Stimulated activated naive CD8-positive, alpha-beta T cell treated with anti-CD3 and anti-CD28 coated beads, Interleukin-15, Interleukin-2, amounts not matched to agents 100 U/mL and 50 U/mL, for 24 hours (primary cell): ENCODE measurements around the gene LMO1.
A peak's percentile ranks its signal among the peaks of the same experiment; 100 is the strongest.

Source experiments
- ATAC-seq: fragments of 150-1000 bp; cut with Tn5 transposase; one replicate; pipeline ENCODE4 v1.10.0; 2021
- DNase-seq: peaks from one replicate; pipeline ENCODE4 v3.0.0; 2021

LMO1 gene

DNA sequence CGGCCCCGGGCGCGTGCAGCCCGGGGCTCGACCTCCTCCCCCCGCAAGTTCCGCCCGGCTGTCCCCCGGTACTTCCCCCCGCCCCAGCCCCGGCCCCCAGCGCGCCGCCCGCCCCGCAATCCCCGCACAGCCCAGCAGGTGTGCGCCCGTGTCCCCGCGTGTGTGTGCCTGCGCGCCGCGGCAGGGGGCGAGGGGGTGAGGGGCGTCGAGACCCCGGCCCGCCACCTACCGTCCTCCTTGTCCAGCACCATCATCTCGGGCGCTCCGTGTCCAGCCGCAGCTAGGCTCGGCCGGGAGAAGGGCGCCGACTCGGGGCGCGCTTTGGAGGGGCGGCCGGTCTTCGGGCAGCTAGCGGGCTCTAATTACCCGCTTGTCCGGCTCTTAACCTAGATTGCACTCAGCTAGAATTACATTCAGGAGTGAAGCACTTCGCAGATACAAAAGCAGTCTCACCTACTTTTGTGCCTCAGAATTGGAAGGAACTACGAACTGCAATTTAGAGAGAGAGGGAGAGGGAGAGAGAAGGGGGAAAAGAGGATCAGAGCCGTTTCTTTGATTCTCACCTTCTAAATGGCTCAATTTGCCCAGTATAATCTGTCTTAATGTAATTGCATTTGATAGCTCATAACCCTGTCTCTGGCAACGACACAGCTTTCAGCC, 439 bp downstream of the LMO1 start:
- no peak for ATAC-seq

DNA sequence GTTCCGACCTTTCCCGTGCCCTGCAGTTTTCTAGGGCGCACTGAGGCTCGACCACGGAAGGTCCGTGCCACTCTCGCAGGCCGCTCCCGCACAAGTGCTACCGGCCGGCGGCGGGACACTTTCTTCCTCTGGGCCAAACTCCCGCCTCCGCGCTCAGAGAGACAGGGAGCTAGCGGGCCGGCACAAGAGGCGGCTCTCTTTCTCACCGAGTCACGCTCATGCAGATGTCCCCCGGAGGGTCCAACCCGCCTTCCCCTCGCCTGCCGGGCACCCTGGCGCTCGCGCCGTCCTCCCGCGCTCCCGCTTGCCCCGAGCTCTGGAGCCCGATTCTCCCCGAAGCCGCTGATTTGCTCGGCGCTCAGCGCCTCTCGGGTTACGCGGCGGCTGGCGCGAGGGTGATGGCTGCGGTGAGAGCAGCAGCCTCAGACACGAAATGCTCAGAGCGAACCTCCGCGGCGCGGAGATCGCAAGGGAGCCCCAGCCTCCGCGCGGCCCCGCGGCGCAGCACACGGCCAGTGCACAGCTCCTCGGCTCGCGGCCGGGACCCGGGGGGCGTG, 1.0 kb downstream of the LMO1 start:
- ATAC-seq (peak; percentile 32), DNase-seq (peak; percentile 31)

More for the DNA sequence above, 439 bp downstream of the LMO1 start:
- peak; percentile 13 for DNase-seq

DNA sequence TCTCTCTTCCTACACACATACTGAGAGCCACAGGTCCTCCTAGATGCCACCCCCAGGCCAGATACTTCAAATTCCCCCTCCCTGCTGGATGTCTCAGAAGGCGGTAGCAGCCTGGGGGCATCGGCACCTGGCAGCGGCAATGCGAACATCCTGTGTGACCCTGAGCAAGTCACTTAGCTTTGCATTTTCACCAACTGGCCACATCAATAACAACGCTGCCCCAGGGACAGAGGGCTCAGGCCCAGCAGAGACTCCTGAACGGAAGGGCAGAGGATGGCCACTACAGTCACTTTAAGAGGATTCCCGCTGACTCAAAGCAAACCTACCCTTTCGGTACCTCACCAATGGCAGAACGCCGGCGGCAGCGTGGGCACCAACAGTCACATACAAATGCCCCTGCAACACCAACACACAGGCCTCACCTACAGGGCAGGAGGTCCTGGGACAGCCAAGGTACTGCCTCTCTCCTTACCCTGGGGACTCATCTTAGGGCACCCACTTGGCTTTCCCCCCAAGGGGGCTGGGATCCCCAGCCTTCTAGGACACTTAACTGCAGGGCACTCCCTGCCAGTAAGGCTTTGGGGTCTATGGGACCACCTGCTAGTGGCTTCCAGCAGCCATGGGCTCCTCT, 1.6 kb downstream of the LMO1 start:
- ATAC-seq (no peak), DNase-seq (no peak)

DNA sequence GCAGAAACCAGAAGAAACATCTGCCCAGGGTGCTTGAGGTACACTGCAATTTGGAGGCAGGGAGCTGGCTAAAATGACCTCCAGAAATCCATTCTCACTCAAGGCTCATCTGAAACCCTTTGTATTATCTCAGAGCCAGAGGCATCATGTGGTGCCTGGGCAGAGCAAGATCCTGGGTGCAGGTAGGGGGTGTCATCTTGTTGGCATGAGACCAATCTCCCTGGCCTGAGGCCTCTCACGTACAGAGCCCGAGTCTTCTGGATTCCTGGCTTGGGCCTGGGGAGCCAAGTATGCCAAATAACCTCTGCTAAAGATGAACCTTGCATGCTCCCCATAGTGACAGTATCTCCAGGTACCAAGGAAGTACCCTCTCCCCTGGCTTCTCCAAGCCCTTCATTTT, 2.4 kb downstream of the LMO1 start:
- DNase-seq (no peak), ATAC-seq (no peak)

DNA sequence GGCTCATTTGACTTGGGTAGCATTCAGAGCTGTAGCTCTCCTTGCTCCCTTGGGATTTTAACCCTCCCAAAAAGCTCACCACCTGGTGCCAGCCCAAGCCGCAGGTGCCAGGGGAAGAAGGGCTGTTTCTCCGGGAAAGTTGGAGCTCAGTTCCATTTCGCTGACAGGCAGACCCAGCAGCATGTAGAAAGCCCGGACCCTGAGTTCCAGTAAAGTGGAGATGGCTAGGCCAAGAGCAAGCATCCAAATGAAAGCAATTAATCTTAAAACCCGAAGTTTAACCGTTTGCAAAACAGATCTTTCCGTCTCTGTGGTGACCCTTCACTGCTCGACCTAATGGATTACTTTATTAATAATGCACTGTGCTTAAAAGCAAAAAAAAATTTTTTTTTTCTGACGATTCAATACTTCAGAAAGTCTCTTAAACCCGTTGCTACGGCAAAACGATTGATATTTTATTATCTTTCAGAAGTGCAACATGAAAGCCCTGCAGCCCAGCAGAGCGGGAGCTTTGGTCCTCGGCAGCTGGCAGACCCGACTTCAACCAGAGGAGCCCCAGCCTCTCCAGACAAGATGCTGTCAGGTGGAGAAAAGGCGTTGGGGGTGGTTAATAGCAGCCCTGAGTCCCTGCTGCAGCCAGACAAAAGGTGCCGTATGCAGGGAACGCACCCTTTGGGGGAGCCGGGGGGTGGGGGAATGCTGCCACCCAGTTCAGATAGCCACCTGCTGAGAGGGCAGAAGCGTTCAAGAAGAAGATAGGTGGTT, 3.3 kb downstream of the LMO1 start:
- DNase-seq (no peak), ATAC-seq (no peak)

DNA sequence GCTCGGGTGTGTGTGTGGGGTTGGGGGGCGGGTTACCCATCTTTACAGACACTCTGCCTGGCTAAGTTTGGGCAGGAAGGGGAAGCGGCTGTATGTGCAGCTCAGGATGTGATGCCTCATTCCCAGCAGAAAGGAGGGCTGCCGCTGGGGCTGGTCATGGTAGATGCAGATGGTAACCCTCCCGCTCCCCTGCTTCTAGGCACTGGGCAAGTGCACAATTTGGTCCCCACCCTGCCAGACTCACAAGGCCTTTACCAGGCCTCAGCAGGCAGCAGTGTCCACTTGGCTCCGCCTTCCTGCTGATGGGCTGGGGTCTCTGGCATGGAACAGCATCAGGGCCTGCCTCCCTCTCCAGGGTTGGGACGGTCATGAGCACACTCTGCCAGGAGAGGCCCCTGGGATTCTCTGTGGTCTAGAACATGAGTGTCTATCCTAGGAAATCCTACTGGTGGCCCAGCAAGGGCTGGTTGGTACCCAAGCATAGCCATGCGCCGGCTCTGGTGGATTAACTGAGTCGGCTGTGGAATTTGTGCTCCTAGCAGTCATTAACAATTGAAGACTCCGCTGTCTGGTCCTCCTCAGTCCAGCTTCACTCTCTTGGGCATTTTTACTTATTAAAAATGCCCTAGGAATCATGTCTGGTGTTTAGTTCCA, 4.2 kb downstream of the LMO1 start:
- ATAC-seq (no peak), DNase-seq (no peak)

DNA sequence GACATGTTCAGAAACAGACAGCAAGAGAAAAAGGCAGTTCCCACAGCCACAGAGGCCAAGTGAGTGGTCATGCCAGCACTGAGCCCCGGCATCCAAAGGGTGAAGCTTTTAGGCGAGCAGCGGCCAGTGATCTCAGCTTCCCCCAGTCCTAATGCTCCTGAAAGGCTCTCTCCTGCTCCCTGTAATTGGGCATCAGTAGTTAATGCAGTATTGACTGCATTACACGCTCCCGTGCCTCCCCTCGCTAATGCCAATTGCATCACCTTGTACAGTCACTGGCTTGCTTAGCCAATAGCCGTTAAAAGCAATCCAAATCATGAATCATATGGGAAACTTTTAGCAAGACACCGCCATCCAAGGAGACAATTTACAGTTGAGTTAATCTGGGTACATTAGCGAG, 4.9 kb downstream of the LMO1 start:
- ATAC-seq (no peak), DNase-seq (no peak)

DNA sequence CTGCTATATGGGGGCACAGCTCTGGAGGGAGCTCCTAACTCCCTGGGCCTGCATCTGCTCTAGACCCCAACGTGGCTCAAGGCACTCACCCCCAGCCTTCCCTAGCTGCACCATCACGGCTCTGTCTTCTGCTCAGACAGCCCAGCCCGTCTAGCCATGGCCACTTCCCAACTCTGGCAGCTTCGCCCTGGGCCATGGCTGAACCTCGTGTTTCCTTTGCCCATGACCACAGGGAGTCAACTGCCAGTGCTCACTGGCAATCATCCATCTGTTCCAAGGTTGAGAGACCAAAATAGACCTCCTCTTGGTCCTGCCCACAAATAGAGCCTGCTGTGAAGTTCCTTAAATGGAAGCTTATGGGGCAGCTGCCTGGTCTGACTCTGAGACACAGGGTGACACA, 5.4 kb downstream of the LMO1 start:
- ATAC-seq (no peak), DNase-seq (no peak)

DNA sequence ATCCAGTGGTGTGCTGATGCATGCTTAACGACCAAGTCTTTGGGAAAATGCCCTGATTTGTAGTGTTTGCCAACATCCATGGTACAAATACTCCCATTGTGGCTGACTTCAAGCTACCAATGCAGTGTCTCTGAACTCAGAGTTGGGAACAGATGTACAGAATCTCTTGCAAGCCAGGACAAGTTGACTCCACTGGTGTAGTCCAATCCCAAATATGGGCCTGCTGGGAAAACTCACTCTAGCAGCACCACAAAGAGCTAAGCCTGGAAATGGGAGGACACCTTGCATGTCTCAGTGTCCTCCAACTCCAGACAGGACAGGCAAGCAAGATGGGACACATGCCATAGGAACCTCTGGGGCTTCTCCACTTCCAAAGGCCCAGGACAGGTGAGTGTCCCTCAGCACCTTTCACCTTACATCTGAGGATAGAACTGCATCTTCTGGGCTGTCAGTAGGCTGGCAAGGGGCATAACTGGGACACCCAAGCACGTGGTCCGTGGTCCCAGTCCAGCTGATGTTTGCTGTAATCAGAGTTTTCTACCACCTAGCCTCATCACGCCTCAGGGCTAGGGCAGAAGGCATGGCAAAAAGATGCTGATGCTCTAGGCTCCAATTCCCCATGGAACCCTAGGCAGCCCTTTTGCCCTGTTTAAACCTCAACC, 6.5 kb downstream of the LMO1 start:
- DNase-seq (no peak), ATAC-seq (no peak)

DNA sequence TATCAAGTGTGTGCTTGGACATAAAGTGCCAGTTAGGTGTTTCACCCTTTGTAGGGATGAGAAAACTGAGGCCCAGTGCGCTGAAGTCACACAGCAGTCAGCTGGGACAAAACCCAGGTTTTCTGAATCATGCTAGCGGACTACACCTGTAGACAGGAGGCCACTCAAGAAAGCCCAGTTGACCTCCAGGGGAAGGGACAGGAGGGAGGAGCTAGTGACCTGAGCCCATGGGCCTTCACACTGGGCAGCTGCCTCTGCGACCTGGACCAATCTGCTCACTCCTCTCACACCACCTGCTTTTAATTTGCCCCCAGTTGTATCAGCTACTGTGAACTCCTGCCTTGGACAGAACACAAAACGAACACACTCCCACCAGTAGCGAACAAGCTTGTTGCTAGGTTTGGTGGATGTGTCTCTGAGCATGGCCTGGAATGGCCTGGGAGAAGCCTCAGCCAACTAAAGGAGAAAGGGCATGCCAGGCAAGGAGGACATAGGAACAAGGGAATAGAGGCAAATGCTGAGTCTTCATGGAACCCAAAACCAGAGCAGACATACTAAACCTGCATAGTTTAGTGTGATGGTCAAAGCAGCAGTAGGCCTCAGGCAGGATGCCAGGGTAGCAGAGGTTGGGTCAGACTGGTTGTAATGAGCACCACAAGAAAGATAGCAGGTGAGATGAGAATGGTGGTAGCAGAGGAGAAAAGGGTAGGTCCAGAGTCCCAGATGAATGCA, 7.2 kb downstream of the LMO1 start:
- ATAC-seq = no peak
- no peak for DNase-seq

DNA sequence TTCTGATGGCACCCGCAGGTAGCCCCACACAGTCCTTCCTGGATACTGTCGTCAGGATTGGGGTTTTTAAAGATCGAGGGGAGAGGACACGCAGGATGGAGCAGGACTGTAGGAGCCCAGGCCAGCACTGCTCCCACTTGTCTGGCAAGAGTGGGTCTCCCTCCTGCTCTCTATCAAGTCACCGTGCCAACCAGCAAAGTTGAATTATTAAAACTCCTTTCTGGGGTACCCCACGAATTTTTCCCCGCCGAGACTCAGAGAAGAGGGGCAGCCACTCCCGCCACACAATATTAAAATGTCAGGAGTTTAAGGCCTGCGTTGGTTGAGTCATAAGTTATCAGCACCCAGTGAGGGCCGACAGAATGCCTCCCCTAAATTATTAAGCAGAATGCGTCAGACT, 10.1 kb downstream of the LMO1 start:
- ATAC-seq (no peak), DNase-seq (no peak)

DNA sequence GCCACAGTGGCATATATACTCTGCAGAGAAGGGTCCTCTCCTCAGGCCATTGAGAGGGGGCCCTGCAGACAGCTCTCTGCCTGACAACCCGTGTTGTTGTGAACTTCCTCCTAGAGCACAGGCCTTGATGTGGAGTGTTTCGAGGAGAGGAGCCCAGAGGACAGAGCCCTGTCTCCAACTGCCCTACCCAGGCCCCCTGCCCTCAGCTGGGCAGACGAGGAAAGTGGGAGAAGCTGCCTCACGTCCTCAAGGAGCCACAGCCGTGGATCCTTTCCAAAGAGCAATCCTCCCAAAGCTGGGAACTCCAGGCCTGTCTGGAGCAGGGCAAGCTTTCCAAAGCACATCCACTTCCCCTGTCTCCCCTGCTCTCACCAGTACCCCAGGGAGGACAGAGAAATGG, 10.7 kb downstream of the LMO1 start:
- ATAC-seq (no peak), DNase-seq (no peak)

DNA sequence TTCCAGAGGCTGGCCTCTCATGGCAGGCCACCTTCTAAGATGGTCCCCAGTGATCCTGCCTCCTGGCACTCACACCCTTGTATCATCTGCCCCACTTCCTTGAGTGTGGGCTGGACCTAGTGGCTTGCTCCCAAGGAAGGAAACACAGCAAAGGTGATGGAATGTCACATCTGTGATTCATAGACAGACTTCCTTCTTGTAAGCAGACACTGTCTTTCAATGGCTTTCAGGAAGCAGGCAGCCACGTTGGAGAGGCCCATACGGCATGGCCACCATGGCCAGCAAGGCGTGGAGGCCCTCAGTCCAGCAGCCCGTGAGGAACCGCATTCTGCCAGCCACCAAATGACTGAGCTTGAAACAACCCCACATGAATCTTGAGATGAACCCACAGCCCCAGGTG, 11.3 kb downstream of the LMO1 start:
- DNase-seq (no peak), ATAC-seq (no peak)

DNA sequence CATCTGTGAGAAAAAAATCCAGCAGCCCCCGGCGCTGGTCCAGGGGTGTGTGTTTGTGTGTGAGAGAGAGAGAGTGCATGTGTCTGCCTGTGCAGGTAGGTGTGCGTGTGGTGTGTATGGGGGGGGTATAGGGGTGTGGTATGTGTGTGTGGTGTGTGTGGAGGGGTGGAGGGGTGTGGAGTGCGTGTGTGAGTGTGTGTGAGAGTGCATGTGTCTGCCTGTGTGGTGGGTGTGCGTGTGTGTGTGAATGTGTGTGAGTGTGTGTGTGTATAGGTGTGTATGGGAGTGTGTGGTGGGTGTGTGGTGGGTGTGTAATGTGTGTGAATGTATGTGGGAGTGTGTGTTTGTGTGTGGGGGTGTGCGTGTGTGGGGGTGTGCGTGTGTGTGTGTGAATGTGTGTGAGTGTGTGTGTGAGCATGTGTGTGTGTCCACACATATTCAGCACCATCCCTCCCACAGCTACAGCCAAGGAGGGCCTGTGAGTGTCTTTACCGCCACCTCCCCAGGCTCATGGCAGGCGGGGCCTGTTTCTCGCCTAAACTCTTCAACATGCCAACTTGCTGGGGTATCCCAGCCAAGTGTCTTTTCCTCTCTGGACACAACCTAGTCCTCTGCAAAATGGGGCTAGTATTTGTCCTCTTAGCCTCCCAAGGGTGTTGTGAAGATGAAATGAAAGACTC, 11.9 kb downstream of the LMO1 start:
- ATAC-seq (no peak), DNase-seq (no peak)

DNA sequence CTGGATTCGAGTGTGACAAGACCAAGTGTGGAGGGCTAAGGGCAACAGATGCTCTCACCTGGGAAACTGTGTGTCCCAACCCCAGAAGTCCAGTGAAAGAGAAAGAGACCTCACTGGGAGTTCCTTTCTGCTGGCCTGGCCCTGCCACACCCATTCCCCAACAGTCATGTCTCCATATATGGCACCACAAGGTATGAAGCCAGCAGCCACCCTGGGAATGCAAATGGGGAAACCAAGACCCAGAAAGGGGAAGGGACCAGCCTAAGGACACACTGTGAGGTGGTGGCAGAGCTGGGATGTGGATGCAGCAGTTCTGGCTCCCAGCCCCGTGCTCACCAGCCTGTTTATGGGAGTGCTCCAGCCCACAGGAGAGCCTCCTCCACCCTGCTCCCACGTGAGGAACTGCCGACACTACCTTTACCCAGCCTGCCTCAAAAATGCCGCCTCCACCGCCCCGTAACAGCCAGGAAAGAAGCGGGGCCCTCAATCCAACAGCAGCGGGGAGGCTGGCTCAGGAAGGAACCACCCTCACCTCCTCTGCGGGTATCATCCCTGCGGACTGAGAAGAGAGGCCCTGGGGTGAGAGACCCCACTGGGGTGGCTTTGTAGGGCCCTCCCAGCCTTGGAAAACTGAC, 12.6 kb downstream of the LMO1 start:
- no peak for DNase-seq
- ATAC-seq = no peak

DNA sequence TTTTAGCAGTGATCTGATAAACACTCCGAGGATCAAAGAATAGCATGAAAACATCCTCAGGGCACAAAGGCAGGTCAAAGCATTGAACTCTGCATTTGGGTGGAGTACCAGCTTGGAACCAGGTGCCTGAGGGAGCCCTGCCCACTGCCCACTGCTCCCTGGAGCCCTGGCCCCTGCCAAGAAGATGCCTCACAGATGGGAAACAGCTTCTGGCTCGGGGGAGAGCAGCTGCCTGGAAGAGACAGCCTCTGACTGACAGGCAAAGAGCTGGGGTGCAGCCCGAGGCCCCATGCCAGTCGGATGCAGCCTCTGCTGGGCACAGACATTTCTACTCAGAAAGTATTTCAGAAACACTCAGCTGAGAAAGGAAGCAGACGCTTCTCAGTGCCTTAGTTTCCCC, 13.2 kb downstream of the LMO1 start:
- ATAC-seq (no peak), DNase-seq (no peak)

DNA sequence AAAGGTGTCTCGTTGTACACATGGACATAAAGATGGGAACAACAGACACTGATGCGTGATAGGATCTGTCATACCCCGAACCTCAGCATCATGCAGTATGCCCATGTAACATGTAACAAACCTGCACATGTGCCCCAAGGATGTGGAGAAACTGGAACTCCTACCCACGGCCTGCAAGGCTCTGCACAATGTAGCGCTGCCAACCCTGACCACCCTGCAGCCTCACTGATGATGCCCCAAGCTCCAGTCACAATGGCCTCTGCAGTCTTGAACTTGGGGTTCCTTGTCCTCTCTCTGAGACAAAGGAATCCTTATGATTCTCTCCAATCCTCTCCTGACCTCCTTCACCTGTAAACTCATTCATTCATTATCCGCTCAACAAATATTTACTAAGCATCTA, 14.2 kb downstream of the LMO1 start:
- no peak for ATAC-seq
- no peak for DNase-seq

DNA sequence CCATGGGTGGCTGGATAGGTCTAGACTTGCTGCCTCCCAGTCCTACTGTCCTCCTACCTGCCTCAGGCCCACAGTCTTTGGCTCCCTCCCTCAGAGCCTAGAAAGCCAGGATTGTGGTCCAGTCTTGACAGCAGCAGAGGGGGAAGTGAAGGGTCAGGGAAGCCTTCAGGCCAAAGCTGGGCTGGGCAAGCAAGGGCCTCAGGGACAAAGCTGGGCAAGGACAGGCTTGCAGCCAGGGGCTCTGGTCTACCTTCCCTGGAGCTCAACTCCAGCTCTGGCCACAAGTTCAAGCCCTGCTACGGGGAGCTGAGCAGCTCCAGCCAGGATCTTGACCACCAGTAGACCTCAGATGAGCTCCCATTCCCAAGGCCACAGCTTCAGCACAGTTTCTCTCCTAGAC, 14.9 kb downstream of the LMO1 start:
- ATAC-seq (no peak), DNase-seq (no peak)

DNA sequence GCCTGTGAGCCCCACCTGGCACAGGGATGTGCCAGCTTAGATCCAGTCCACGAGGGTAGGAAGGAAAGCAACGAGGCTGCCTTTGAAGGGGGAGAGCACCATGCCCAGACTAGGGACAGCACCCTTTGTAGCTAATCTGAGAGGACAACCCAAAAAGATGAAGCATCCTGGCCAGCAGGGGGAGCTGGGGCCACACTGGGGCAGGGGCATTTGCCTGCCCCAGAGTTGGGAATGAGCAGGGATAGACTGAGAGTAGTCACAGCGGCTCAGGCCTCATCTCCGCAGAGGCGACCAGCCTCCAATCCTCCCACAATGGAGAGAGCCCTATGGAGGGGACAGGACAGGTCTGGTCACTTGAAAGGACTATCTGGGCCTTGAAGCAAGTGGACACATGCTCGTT, 16.4 kb downstream of the LMO1 start:
- no peak for ATAC-seq
- peak; percentile 40 for DNase-seq

DNA sequence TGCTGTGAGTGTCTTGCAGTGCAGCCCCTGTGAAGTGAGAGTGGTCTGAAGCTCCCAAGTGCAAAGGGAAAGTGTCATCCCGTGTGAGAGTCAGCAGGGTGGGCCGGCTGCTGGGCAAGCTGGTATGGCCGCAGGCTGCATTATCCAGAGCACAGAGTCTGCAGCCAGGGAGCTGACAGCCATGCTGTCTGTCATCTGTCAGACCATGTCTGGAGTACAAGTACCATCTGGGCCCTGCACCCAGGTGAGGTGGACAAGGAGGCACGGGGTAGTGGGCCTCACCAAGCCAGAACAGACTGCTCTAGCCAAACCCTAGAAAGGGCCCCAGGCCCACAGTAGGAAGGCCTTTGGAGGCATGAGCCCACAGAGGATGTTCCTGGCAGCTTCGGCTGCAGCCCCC, 20.2 kb downstream of the LMO1 start:
- no peak for ATAC-seq
- no peak for DNase-seq
